HL-60 (cell line): Measurements from ENCODE around the gene RFXANK.

ENCODE experiments used
- DNase-seq, 2 experiments: peaks; one replicate each; pipeline ENCODE4 v3.0.0-alpha.2; 2010 to 2020; ENCODE audit warnings: low read depth in 1 of 2, low spot score in 1 of 2
- H3K27ac ChIP-seq: fragments of 250-450 bp; sonication (Bioruptor Pico); replicated peaks from 2 replicates; pipeline ENCODE4 v1.5.1; 2020; ENCODE audit warnings: mild to moderate bottlenecking, moderate library complexity
- H3K27me3 ChIP-seq: fragments of 250-450 bp; sonication (Bioruptor Pico); 2 replicates; pipeline ENCODE4 v1.5.1; 2021; ENCODE audit warnings: mild to moderate bottlenecking, moderate library complexity; ENCODE audit not compliant: insufficient read depth, poor library complexity, severe bottlenecking
- H3K4me3 ChIP-seq: replicated peaks from 2 replicates; pipeline ENCODE4 v1.5.1; 2011; ENCODE audit warnings: mild to moderate bottlenecking, control low read depth, low read length; ENCODE audit not compliant: insufficient read depth
- CTCF ChIP-seq: IDR thresholded peaks from one replicate; pipeline ENCODE4 v1.5.1; 2011; ENCODE audit warnings: low read length, control low read depth, inconsistent platforms; ENCODE audit not compliant: insufficient read depth
- GABPA ChIP-seq: IDR thresholded peaks from 2 replicates; pipeline ENCODE4 v1.6.1; 2012; ENCODE audit warnings: low read depth
- POLR2AphosphoS5 ChIP-seq: IDR thresholded peaks from 2 replicates; pipeline ENCODE4 v1.6.1; 2012; ENCODE audit warnings: low read depth
- REST ChIP-seq: IDR thresholded peaks from 2 replicates; pipeline ENCODE4 v1.6.1; 2012; ENCODE audit warnings: low read depth; ENCODE audit not compliant: insufficient replicate concordance
- SPI1 ChIP-seq: IDR thresholded peaks from 2 replicates; pipeline ENCODE4 v1.6.1; 2012; ENCODE audit warnings: low read depth, mild to moderate bottlenecking, borderline replicate concordance

RFXANK gene

GRCh38 chr19:19202707-19203011 lies 10.6 kb downstream of the RFXANK start:
- no peaks in the 10 kb centered on the region for H3K27me3 ChIP-seq
- TF ChIP-seq POLR2AphosphoS5 (no peak; the same call in 1 of the 2 replicates), CTCF (no peak), SPI1 (no peak), REST (no peak), GABPA (no peak)
- DNase-seq: no peak
- H3K27ac ChIP-seq: peak overlapping the region; percentile 88
- H3K4me3 ChIP-seq: peak overlapping the region; percentile 50

- Histone ChIP-seq H3K27ac (peak within 1 kb of the TSS; percentile 88), H3K4me3 (peak within 1 kb of the TSS; percentile 50), H3K27me3 (no peaks in the 10 kb centered on the region)
- peak; percentile 61; the same call in 1 of the 2 replicates for TF ChIP-seq SPI1
- peak; percentile 38 for TF ChIP-seq REST
- TF ChIP-seq CTCF: no peak
- no peak; the same call in none of the 2 replicates for TF ChIP-seq POLR2AphosphoS5
- no peak for TF ChIP-seq GABPA
- peak; percentile 77 to 92 for DNase-seq
Observed at GRCh38 chr19:19203012-19203856, 11.2 kb downstream of the RFXANK start, which contains the start of gene NR2C2AP. NR2C2AP (minus strand) TSS chr19:19203414; CDS start chr19:19203060, 354 bp downstream.

- no peak for TF ChIP-seq POLR2AphosphoS5
- TF ChIP-seq SPI1: no peak
- TF ChIP-seq GABPA: no peak
- TF ChIP-seq REST: no peak
- TF ChIP-seq CTCF: no peak
- Histone ChIP-seq H3K27me3 (no peaks in the 10 kb centered on the region), H3K27ac (no peak overlapping the region), H3K4me3 (no peak overlapping the region)
- DNase-seq: no peak
Observed at GRCh38 chr19:19204181-19204580, 12.1 kb downstream of the RFXANK start.
